Glutamatergic neuron (in vitro differentiated cells): ENCODE data around the gene ERBIN. TPM values are rescaled to one million over a fixed set of nuclear protein-coding genes. Genes with fewer than 3 reads are reported as not detected.

Experiments used
- DNase-seq: peaks from one replicate; pipeline ENCODE4 v3.0.0; 2022
- H3K27ac Mint-ChIP-seq: one replicate; pipeline ENCODE4 v1.8.0; 2020; ENCODE audit warnings: mild to moderate bottlenecking, mixed read lengths, inconsistent platforms; ENCODE audit not compliant: unreplicated experiment
- H3K27me3 Mint-ChIP-seq: one replicate; pipeline ENCODE4 v1.8.0; 2020; ENCODE audit warnings: mild to moderate bottlenecking, moderate library complexity, mixed read lengths, inconsistent platforms; ENCODE audit not compliant: unreplicated experiment
- H3K36me3 Mint-ChIP-seq: one replicate; pipeline ENCODE4 v1.8.0; 2020; ENCODE audit warnings: mild to moderate bottlenecking, mixed read lengths, inconsistent platforms; ENCODE audit not compliant: unreplicated experiment
- H3K4me1 Mint-ChIP-seq: one replicate; pipeline ENCODE4 v1.8.0; 2020; ENCODE audit warnings: mild to moderate bottlenecking, low read depth, mixed read lengths, inconsistent platforms; ENCODE audit not compliant: unreplicated experiment
- H3K4me3 Mint-ChIP-seq: one replicate; pipeline ENCODE4 v1.8.0; 2020; ENCODE audit warnings: mild to moderate bottlenecking, mixed read lengths, inconsistent platforms; ENCODE audit not compliant: unreplicated experiment
- H3K9me3 Mint-ChIP-seq: one replicate; pipeline ENCODE4 v1.8.0; 2020; ENCODE audit warnings: mild to moderate bottlenecking, moderate library complexity, mixed read lengths, inconsistent platforms; ENCODE audit not compliant: unreplicated experiment
- CTCF ChIP-seq: fragments of 200-600 bp; sonication (generic); IDR thresholded peaks from one replicate; pipeline ENCODE4 v1.5.0; 2021; ENCODE audit not compliant: partially characterized antibody, unreplicated experiment
- total RNA-seq: library from RNA; stranded (reverse); fragmentation: NEBNext Ultra II Directional; extraction: Animal tissue kit (Norgen Biotek cat#: 25700); gene quantifications from one replicate; pipeline ENCODE4 v1.2.1, GENCODE V29; 2021; ENCODE audit not compliant: unreplicated experiment

The ERBIN gene
- total RNA-seq, 1 donor from 2014 or later = 67.7 TPM

- H3K4me3 Mint-ChIP-seq = no peak overlapping the region
- H3K27me3 Mint-ChIP-seq = no peaks in the 10 kb centered on the region
- no peak overlapping the region for H3K27ac Mint-ChIP-seq
- no peak for TF ChIP-seq CTCF
- DNase-seq = no peak
- H3K4me1 Mint-ChIP-seq = peaks cover 16% of the 10 kb centered on the region
- H3K9me3 Mint-ChIP-seq = peaks cover 9% of the 10 kb centered on the region
- H3K36me3 Mint-ChIP-seq = peaks cover 14% of the 10 kb centered on the region
Measured at GRCh38 chr5:65981548-65981947, 55.2 kb downstream of the ERBIN start.

GRCh38 chr5:65981969-65982619 lies 55.7 kb downstream of the ERBIN start:
- Mint-ChIP-seq H3K27ac (no peak overlapping the region), H3K4me3 (no peak overlapping the region), H3K36me3 (peaks cover 14% of the 10 kb centered on the region), H3K9me3 (peaks cover 9% of the 10 kb centered on the region), H3K27me3 (no peaks in the 10 kb centered on the region), H3K4me1 (peaks cover 16% of the 10 kb centered on the region)
- no peak for DNase-seq
- no peak for TF ChIP-seq CTCF

GRCh38 chr5:65982635-65983034 lies 56.3 kb downstream of the ERBIN start:
- H3K9me3 Mint-ChIP-seq = peaks cover 9% of the 10 kb centered on the region
- no peak overlapping the region for H3K27ac Mint-ChIP-seq
- no peaks in the 10 kb centered on the region for H3K27me3 Mint-ChIP-seq
- DNase-seq = no peak
- H3K4me1 Mint-ChIP-seq = peaks cover 16% of the 10 kb centered on the region
- no peak for TF ChIP-seq CTCF
- peaks cover 14% of the 10 kb centered on the region for H3K36me3 Mint-ChIP-seq
- no peak overlapping the region for H3K4me3 Mint-ChIP-seq

- Mint-ChIP-seq H3K4me3 (no peak overlapping the region), H3K9me3 (no peaks in the 10 kb centered on the region), H3K27ac (peak overlapping the region; percentile 36), H3K4me1 (peaks cover 16% of the 10 kb centered on the region), H3K27me3 (no peaks in the 10 kb centered on the region), H3K36me3 (peaks cover 4% of the 10 kb centered on the region)
- no peak for DNase-seq
- no peak for TF ChIP-seq CTCF
Measured at GRCh38 chr5:65984098-65984885, 57.9 kb downstream of the ERBIN start.

GRCh38 chr5:65986050-65986451 lies 59.7 kb downstream of the ERBIN start:
- Mint-ChIP-seq H3K27me3 (no peaks in the 10 kb centered on the region), H3K4me3 (no peak overlapping the region), H3K4me1 (peaks cover 16% of the 10 kb centered on the region), H3K9me3 (no peaks in the 10 kb centered on the region), H3K27ac (no peak overlapping the region), H3K36me3 (no peaks in the 10 kb centered on the region)
- TF ChIP-seq CTCF = no peak
- DNase-seq = no peak
